Panc1 (cell line): ENCODE measurements around the gene BCAN.

Experiments
- CTCF ChIP-seq: fragments of 450-650 bp; IDR thresholded peaks from 2 replicates; pipeline ENCODE4 v1.5.1; 2017; ENCODE audit warnings: mild to moderate bottlenecking
- SIN3A ChIP-seq: IDR thresholded peaks from 2 replicates; pipeline ENCODE4 v1.6.1; 2012; ENCODE audit warnings: low read depth, mild to moderate bottlenecking, low read length, moderate library complexity, borderline replicate concordance; ENCODE audit not compliant: insufficient read depth

DNA sequence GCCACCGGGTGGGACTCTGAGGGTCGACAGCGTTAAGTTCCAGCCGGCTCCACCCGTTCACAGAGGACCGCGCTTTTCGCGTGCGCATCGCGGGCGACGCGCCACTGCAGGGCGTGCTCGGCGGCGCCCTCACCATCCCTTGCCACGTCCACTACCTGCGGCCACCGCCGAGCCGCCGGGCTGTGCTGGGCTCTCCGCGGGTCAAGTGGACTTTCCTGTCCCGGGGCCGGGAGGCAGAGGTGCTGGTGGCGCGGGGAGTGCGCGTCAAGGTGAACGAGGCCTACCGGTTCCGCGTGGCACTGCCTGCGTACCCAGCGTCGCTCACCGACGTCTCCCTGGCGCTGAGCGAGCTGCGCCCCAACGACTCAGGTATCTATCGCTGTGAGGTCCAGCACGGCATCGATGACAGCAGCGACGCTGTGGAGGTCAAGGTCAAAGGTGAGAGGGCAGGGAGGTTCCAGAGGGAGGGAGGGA lies 4.9 kb downstream of the BCAN start:
- no peak for TF ChIP-seq CTCF
- TF ChIP-seq SIN3A, result no peak
